Glomerular visceral epithelial cell (primary cell): ENCODE measurements around the gene GPSM3.
"Not testable (repeated sequence)": the region's sequence is repeated elsewhere in the genome, so short reads cannot be mapped to it uniquely, and the experiment has no call there.

Experiments
- DNase-seq: peaks from one replicate; pipeline ENCODE4 v3.0.0-alpha.2; 2016; ENCODE audit errors: extremely low spot score

GPSM3 gene

GRCh38 chr6:32149932-32150870 is 42.2 kb downstream of the GPSM3 start:
- no peak for DNase-seq

GRCh38 chr6:32149092-32149755 is 43.2 kb downstream of the GPSM3 start:
- no peak for DNase-seq

- no peak for DNase-seq
Observed at GRCh38 chr6:32148289-32149091, 44.0 kb downstream of the GPSM3 start.

- DNase-seq = no peak
Observed at GRCh38 chr6:32147401-32148132, 44.9 kb downstream of the GPSM3 start.

GRCh38 chr6:32146687-32147086 is 45.8 kb downstream of the GPSM3 start:
- no peak for DNase-seq

GRCh38 chr6:32146287-32146686 is 46.2 kb downstream of the GPSM3 start:
- no peak for DNase-seq

- DNase-seq = not testable (repeated sequence)
Observed at GRCh38 chr6:32144238-32144637, 48.2 kb downstream of the GPSM3 start.
